GM12873 (cell line): ENCODE results near the gene CTAGE1.

Experiments
- TF ChIP-seq, protein P1 (sequence below): IDR thresholded peaks from 2 replicates; pipeline ENCODE4 v1.5.1; 2012; ENCODE audit warnings: low read depth, mild to moderate bottlenecking, moderate library complexity, low read length, control low read depth; ENCODE audit not compliant: insufficient read depth; ENCODE audit errors: missing control alignments

The CTAGE1 gene

GRCh38 chr18:22456547-22456946, 38.8 kb upstream of the CTAGE1 start:
- TF ChIP-seq, protein P1, sequence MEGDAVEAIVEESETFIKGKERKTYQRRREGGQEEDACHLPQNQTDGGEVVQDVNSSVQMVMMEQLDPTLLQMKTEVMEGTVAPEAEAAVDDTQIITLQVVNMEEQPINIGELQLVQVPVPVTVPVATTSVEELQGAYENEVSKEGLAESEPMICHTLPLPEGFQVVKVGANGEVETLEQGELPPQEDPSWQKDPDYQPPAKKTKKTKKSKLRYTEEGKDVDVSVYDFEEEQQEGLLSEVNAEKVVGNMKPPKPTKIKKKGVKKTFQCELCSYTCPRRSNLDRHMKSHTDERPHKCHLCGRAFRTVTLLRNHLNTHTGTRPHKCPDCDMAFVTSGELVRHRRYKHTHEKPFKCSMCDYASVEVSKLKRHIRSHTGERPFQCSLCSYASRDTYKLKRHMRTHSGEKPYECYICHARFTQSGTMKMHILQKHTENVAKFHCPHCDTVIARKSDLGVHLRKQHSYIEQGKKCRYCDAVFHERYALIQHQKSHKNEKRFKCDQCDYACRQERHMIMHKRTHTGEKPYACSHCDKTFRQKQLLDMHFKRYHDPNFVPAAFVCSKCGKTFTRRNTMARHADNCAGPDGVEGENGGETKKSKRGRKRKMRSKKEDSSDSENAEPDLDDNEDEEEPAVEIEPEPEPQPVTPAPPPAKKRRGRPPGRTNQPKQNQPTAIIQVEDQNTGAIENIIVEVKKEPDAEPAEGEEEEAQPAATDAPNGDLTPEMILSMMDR: no peak

DNA sequence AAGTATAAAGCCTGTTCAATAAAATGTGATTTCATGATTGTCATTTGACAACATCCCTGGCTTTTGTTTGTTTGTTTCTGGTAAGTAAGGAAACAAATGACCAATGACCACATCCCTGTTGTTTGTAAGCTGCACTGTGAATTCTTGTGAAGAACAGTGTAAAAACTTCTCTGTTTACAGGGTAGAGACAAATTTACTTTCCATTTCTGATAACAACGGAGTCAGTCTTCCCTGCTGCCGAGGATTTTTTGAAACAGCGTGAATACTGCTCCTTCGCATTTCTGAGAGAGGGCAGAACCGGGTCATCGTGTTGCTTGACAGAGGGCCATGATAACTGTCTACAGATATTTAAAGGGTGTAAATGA, 38.4 kb upstream of the CTAGE1 start:
- TF ChIP-seq, protein P1: no peak

- TF ChIP-seq, protein P1: no peak
Measured at GRCh38 chr18:22455425-22456115, 37.9 kb upstream of the CTAGE1 start.

DNA sequence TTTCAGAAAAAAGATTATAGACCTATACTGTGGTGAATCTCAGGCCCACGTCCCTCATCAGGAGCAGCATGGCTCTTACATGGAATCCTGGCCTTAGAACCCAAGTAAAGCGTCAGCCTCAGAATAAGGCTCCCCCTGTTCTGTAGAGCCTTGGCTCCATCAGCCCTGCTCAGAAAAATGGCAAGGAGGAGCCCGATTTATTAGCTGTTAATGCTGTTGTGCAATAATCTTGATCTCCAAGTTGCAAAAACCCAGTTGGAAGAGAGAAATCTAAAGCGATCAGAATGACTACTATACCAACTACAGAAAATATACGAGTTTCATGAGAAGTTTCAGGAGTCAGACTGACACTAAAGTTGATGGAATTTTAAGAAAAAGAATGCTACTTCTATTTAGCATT, 35.6 kb upstream of the CTAGE1 start:
- TF ChIP-seq, protein P1: no peak

GRCh38 chr18:22452226-22452668, 34.5 kb upstream of the CTAGE1 start:
- TF ChIP-seq, protein P1: no peak

- TF ChIP-seq, protein P1: no peak
Measured at GRCh38 chr18:22451796-22452195, 34.1 kb upstream of the CTAGE1 start.

DNA sequence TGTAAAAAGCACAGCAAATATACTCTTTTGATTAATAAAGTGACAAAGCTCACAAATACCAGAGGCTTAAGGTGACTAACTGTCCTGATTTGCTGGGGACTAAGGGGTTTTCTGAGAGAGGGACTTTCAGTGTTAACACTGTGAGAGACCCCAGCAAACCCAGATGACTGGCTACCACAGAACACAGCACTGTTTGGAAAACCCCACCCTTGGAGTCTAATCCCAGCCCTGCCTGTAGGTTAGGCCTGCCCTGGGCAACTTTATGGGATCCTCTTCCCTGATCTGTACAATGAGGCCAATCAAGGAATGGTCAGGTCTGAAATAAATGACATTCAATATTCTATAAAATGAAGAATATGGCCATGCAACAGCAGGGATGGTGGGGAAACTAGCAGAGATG, 30.5 kb upstream of the CTAGE1 start:
- TF ChIP-seq, protein P1: no peak
